ENCODE data around the gene RP9.
"Not testable (repeated sequence)": the region's sequence is repeated elsewhere in the genome, so short reads cannot be mapped to it uniquely, and the experiment has no call there.

The RP9 gene

GRCh38 chr7:33100770-33101169 is 8.4 kb downstream of the RP9 start:
- no peak for DNase-seq

GRCh38 chr7:33099154-33099940 is 9.9 kb downstream of the RP9 start:
- DNase-seq, result no peak

GRCh38 chr7:33094745-33095275 is 14.4 kb downstream of the RP9 start:
- not testable (repeated sequence) for DNase-seq

GRCh38 chr7:33093266-33093665 is 15.9 kb downstream of the RP9 start:
- no peak for DNase-seq

- no peak for DNase-seq
These were observed 17.5 kb downstream of the RP9 start for GRCh38 chr7:33091641-33092191.

- no peak for DNase-seq
These were observed 18.1 kb downstream of the RP9 start for GRCh38 chr7:33091111-33091531.

GRCh38 chr7:33089142-33089541 is 20.1 kb downstream of the RP9 start:
- no peak for DNase-seq

GRCh38 chr7:33087858-33088257 is 21.3 kb downstream of the RP9 start:
- DNase-seq, result no peak

- DNase-seq, result no peak
These were observed 21.8 kb downstream of the RP9 start for GRCh38 chr7:33087356-33087755.

- no peak for DNase-seq
These were observed 29.2 kb downstream of the RP9 start for GRCh38 chr7:33079763-33080690.

GRCh38 chr7:33079096-33079495 is 30.1 kb downstream of the RP9 start:
- DNase-seq, result no peak

GRCh38 chr7:33076737-33077136 is 32.5 kb downstream of the RP9 start:
- DNase-seq, result no peak

GRCh38 chr7:33075818-33076518 is 33.2 kb downstream of the RP9 start:
- DNase-seq, result no peak

GRCh38 chr7:33073243-33073642 is 36.0 kb downstream of the RP9 start:
- DNase-seq, result no peak

GRCh38 chr7:33072471-33072870 is 36.7 kb downstream of the RP9 start:
- no peak for DNase-seq

- no peak for DNase-seq
These were observed 38.4 kb downstream of the RP9 start for GRCh38 chr7:33070831-33071230.

GRCh38 chr7:33070277-33070676 is 38.9 kb downstream of the RP9 start:
- no peak for DNase-seq

- DNase-seq, result no peak
These were observed 41.3 kb downstream of the RP9 start for GRCh38 chr7:33067921-33068320.

- no peak for DNase-seq
These were observed 42.4 kb downstream of the RP9 start for GRCh38 chr7:33066771-33067170.

- DNase-seq, result no peak
These were observed 43.2 kb downstream of the RP9 start for GRCh38 chr7:33065981-33066380.

- DNase-seq, result peak; percentile 57
These were observed 46.3 kb downstream of the RP9 start for GRCh38 chr7:33062782-33063443.
